Upper lobe of left lung (tissue), 6 donors: ENCODE measurements around the gene EIF3M. TPM values are rescaled to one million over a fixed set of nuclear protein-coding genes. Genes with fewer than 3 reads are reported as not detected.
"Not testable (repeated sequence)": the region's sequence is repeated elsewhere in the genome, so short reads cannot be mapped to it uniquely, and the experiment has no call there.

Experiments
- ATAC-seq, 2 donors: fragments of 200-7000 bp; cut with Tn5 transposase; one replicate each; pipeline ENCODE4 v1.9.1; 2022; ENCODE audit warnings: mild to moderate bottlenecking in 2 of 2, moderate library complexity in 2 of 2; ENCODE audit not compliant: low FRiP score in 2 of 2
- DNase-seq, 2 donors: peaks; one replicate each; pipeline ENCODE4 v3.0.0-alpha.2; 2019 to 2020
- H3K27ac ChIP-seq, 4 donors: fragments of 200-600 bp; sonication (generic); one replicate each; pipeline ENCODE4 v1.5.1; 2016 to 2019
- H3K27me3 ChIP-seq, 4 donors: fragments of 200-600 bp; sonication (generic); one replicate each; pipeline ENCODE4 v1.5.1; 2017 to 2019
- H3K36me3 ChIP-seq, 4 donors: fragments of 200-600 bp; sonication (generic); one replicate each; pipeline ENCODE4 v1.5.1; 2016 to 2019
- H3K4me1 ChIP-seq, 4 donors: fragments of 200-600 bp; sonication (generic); one replicate each; pipeline ENCODE4 v1.5.1; 2018 to 2019
- H3K4me3 ChIP-seq, 4 donors: fragments of 200-600 bp; sonication (generic); one replicate each; pipeline ENCODE4 v1.5.1; 2017 to 2019; ENCODE audit warnings: mild to moderate bottlenecking in 2 of 4, moderate library complexity in 1 of 4
- H3K9me3 ChIP-seq, 4 donors: fragments of 200-600 bp; sonication (generic); one replicate each; pipeline ENCODE4 v1.5.1; 2018 to 2019
- EP300 ChIP-seq, 4 donors: sonication (generic); formaldehyde crosslinking; IDR thresholded peaks; one replicate each; pipeline ENCODE4 v1.5.1; 2017; ENCODE audit warnings: antibody characterized with exemption in 4 of 4, control low read depth in 2 of 4
- POLR2A ChIP-seq, 4 donors: fragments of 450-650 bp; IDR thresholded peaks; one replicate each; pipeline ENCODE4 v1.5.1; 2016 to 2017; ENCODE audit warnings: antibody characterized with exemption in 4 of 4, mild to moderate bottlenecking in 2 of 4
- POLR2AphosphoS5 ChIP-seq, 2 donors: sonication (generic); formaldehyde crosslinking; IDR thresholded peaks; one replicate each; pipeline ENCODE4 v1.5.1; 2017; ENCODE audit warnings: antibody characterized with exemption in 2 of 2
- WGBS, 2 donors: methylation state at CpG; one replicate each; pipeline ENCODE4 v1.1.5; 2017 to 2018; 5-methylcytosine and 5-hydroxymethylcytosine counted together
- total RNA-seq, 6 donors: library from RNA; depleted of rRNA in 4 of 6; stranded (reverse); fragments of >200 nt in 4 of 6; gene quantifications; one replicate each; pipeline versions ENCODE4 v1.1.0 to v1.2.1, GENCODE V29; 2016 to 2021
- TF ChIP-seq, protein P1 (sequence below), 6 experiments: fragments of 450-650 bp in 4 of 6; fragments of 200-600 bp in 2 of 6; sonication (generic) in 2 of 6; IDR thresholded peaks; one replicate each; pipeline ENCODE4 v1.5.1; 2016 to 2019; ENCODE audit warnings: antibody characterized with exemption in 6 of 6
- donor health status: DM: no; HTN: no; CAD: no; lungs with moderate emphysema.
- donor health status: DM: no; HTN: yes; CAD: no; lungs with severe emphysema.

The EIF3M gene
- total RNA-seq, 6 donors from 2014 or later = 81.7 to 271 (median 155) TPM

- H3K4me1 ChIP-seq = peaks cover 11 to 31% (median 19%) of the 10 kb centered on the region in 4 donors
- H3K4me3 ChIP-seq = no peak overlapping the region
- no peak overlapping the region for H3K27ac ChIP-seq
- H3K9me3 ChIP-seq = peaks cover 0 to 6% (median 0%) of the 10 kb centered on the region in 4 donors
- DNase-seq = no peak
- WGBS, 2 donors = 73 to 85% methylated on average over 4 of the region's 4 CpGs
- no peak for TF ChIP-seq POLR2AphosphoS5 (IDR thresholded peaks at IDR 0.05)
- TF ChIP-seq, protein P1, sequence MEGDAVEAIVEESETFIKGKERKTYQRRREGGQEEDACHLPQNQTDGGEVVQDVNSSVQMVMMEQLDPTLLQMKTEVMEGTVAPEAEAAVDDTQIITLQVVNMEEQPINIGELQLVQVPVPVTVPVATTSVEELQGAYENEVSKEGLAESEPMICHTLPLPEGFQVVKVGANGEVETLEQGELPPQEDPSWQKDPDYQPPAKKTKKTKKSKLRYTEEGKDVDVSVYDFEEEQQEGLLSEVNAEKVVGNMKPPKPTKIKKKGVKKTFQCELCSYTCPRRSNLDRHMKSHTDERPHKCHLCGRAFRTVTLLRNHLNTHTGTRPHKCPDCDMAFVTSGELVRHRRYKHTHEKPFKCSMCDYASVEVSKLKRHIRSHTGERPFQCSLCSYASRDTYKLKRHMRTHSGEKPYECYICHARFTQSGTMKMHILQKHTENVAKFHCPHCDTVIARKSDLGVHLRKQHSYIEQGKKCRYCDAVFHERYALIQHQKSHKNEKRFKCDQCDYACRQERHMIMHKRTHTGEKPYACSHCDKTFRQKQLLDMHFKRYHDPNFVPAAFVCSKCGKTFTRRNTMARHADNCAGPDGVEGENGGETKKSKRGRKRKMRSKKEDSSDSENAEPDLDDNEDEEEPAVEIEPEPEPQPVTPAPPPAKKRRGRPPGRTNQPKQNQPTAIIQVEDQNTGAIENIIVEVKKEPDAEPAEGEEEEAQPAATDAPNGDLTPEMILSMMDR (IDR thresholded peaks at IDR 0.05) = no peak
- TF ChIP-seq POLR2A (IDR thresholded peaks at IDR 0.05) = no peak
- no peak for TF ChIP-seq EP300 (IDR thresholded peaks at IDR 0.05)
- peaks cover 24 to 31% (median 27%) of the 10 kb centered on the region in 4 donors for H3K36me3 ChIP-seq
- no peak for ATAC-seq
- no peaks in the 10 kb centered on the region for H3K27me3 ChIP-seq
These were observed 3.1 kb downstream of the EIF3M start for GRCh38 chr11:32586576-32587190.

DNA sequence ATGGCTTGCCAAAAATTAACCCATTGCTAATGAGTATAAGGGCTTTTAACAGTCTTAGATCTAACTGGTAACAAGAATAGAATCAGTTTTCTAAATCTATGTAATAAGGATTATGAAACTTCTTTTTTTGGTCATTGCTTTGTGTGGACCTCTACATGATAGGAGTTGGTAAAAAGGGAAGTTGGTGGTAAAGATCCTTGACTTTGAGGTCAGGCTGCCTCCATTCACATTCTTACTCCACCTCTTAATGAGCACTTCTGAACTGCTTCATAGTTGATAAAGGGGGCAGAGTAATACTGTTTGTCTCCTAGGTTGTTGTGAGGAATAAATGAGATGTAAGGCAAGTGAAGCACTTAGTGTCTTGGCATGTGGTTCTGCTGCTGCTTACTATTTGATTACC, 10.6 kb downstream of the EIF3M start:
- ATAC-seq (no peak), DNase-seq (no peak)
- Histone ChIP-seq H3K4me3 (no peak overlapping the region), H3K27me3 (no peaks in the 10 kb centered on the region), H3K27ac (no peak overlapping the region), H3K9me3 (no peaks in the 10 kb centered on the region), H3K4me1 (no peaks in the 10 kb centered on the region), H3K36me3 (peaks cover 53 to 97% (median 70%) of the 10 kb centered on the region in 4 donors)
- TF ChIP-seq POLR2A (IDR thresholded peaks at IDR 0.05) (no peak), EP300 (IDR thresholded peaks at IDR 0.05) (no peak), POLR2AphosphoS5 (IDR thresholded peaks at IDR 0.05) (no peak)
- TF ChIP-seq, protein P1 (IDR thresholded peaks at IDR 0.05) = no peak

DNA sequence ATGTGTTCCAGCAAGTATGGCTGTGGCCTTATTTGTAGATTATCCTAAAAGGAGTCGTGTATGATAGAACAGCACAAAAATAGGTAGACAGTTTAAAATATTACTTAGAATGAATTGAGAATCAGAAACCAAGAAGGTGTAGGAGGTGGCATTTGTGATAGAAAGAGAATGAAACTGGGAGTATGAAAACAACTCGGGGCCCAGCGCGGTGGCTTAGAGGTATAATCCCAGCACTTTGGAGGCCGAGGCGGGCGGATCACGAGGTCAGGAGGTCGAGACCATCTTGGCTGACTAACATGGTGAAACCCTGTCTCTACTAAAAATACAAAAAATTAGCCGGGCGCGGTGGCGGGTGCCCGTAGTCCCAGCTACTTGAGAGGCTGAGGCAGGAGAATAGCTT, 12.5 kb downstream of the EIF3M start:
- H3K4me1 ChIP-seq, H3K9me3 ChIP-seq, H3K27ac ChIP-seq, ATAC-seq, H3K27me3 ChIP-seq, H3K4me3 ChIP-seq: not testable (repeated sequence)
- H3K36me3 ChIP-seq = peaks cover 43 to 94% (median 62%) of the 10 kb centered on the region in 4 donors
- WGBS, 2 donors = 91 to 96% methylated on average over 14 of the region's 14 CpGs
- DNase-seq = peak in 1 of 2 donors; percentile 49

DNA sequence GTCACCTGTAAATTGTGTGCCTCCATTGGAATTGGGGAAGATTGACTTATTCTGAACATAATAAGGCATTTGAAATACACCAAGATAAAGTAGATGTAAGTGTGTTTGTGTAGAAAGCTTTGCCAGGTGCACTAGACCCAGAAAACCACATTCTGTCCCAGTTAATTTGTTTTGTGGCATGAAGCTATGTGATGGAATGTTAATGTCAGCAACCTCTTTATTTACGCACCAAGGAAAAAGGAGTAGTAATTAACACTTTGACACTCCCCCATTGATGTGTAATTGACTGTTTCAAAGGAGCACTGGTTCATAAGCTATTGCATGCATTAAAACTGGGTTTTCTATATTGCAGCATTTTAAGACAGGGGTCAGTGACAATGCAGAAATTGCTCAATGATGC, 14.3 kb downstream of the EIF3M start:
- no peak overlapping the region for H3K27ac ChIP-seq
- no peak overlapping the region for H3K4me3 ChIP-seq
- H3K36me3 ChIP-seq = peaks cover 40 to 94% (median 56%) of the 10 kb centered on the region in 4 donors
- no peaks in the 10 kb centered on the region for H3K27me3 ChIP-seq
- H3K9me3 ChIP-seq = no peaks in the 10 kb centered on the region
- TF ChIP-seq, protein P1 (IDR thresholded peaks at IDR 0.05) = no peak
- TF ChIP-seq POLR2A (IDR thresholded peaks at IDR 0.05) (no peak), POLR2AphosphoS5 (IDR thresholded peaks at IDR 0.05) (no peak), EP300 (IDR thresholded peaks at IDR 0.05) (no peak)
- no peaks in the 10 kb centered on the region for H3K4me1 ChIP-seq
- WGBS, 2 donors = 83 to 89% methylated on average over 1 of the region's 1 CpG
- no peak for DNase-seq
- ATAC-seq = no peak

- 55 to 64% methylated on average over 4 of the region's 4 CpGs for WGBS, 2 donors
- peaks cover 23 to 72% (median 36%) of the 10 kb centered on the region in 4 donors for H3K36me3 ChIP-seq
- H3K27ac ChIP-seq = no peak overlapping the region
- H3K27me3 ChIP-seq = no peaks in the 10 kb centered on the region
- DNase-seq = no peak
- no peaks in the 10 kb centered on the region for H3K4me1 ChIP-seq
- no peak overlapping the region for H3K4me3 ChIP-seq
- no peaks in the 10 kb centered on the region for H3K9me3 ChIP-seq
- no peak for ATAC-seq
- TF ChIP-seq POLR2AphosphoS5 (IDR thresholded peaks at IDR 0.05) (no peak), EP300 (IDR thresholded peaks at IDR 0.05) (no peak), POLR2A (IDR thresholded peaks at IDR 0.05) (no peak)
- TF ChIP-seq, protein P1 (IDR thresholded peaks at IDR 0.05) = no peak
These were observed 19.2 kb downstream of the EIF3M start for GRCh38 chr11:32602657-32603415.
